Subcutaneous adipose tissue (tissue), 4 donors: ENCODE results near the gene CCR4. TPM values are rescaled to one million over a fixed set of nuclear protein-coding genes. Genes with fewer than 3 reads are reported as not detected.

ENCODE experiments used
- CTCF ChIP-seq: fragments of 450-650 bp; IDR thresholded peaks from one replicate; pipeline ENCODE4 v1.5.1; 2016; ENCODE audit warnings: low read depth, mild to moderate bottlenecking, control low read depth, antibody characterized with exemption, moderate library complexity
- total RNA-seq, 4 donors: library from RNA; depleted of rRNA; stranded (reverse); fragments of >200 nt; gene quantifications; one replicate each; pipeline ENCODE4 v1.1.0, GENCODE V29; 2016

CCR4 gene
- 1 to 10 TPM in 2 of 4 donors, under 1 TPM in 1, not detected in 1; 0.44 to 2.3 (median 1.0) TPM for total RNA-seq

DNA sequence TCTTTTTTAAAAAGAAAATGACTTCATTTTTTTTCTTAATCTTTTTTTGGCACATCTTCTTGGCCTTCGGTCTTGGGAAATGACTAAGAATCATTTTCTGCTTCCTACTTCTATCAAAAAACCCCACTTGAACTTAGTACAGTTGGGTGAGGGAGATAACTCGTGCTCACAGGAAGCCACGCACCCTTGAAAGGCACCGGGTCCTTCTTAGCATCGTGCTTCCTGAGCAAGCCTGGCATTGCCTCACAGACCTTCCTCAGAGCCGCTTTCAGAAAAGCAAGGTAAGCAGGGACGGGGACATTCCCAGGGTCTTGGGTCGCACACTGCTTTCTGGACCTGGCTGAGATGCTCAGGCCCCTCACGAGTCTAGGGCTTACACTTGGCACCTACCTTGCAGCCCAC, at the start of gene CCR4:
Gene CCR4 (plus strand): TSS at position 235 of the 402 bp plus-strand sequence. CDS start 1,779 bp downstream, outside the sequence.
- no peak for TF ChIP-seq CTCF

DNA sequence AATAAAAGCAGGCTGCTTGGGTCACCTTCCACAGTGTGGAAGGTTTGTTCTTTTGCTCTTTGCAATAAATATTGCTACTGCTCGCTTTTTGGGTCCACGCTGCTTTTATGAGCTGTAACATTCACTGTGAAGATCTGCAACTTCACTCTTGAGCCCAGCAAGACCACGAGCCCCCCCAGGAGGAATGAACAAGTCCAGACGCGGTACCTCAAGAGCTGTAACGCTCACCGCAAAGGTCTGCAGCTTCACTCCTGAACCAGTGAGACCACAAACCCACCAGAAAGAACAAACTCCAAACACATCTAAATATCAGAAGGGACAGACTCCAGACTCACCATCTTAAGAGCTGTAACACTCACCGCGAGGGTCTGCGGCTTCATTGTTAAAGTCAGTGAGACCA, 47.5 kb upstream of the CCR4 start:
- no peak for TF ChIP-seq CTCF

DNA sequence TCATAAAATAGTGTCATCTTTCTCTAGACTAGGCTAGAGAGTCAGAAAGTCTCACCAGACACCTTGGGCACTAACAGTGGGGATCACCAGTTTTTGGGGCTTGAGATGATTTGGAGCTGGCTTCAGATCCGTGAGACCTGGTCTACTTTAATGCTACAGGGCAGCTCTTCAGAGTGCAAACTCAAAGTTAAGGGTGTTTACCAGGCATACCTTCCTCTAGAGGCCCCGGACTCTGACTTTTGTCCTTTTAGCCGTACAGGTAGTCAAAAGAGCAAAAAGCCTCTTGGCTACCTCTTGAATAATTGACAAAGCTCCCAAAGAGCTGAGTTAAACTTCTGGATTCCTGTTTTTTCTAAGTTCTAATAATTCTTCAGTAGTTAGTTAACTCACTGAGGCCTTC, 41.4 kb upstream of the CCR4 start:
- TF ChIP-seq CTCF: no peak

DNA sequence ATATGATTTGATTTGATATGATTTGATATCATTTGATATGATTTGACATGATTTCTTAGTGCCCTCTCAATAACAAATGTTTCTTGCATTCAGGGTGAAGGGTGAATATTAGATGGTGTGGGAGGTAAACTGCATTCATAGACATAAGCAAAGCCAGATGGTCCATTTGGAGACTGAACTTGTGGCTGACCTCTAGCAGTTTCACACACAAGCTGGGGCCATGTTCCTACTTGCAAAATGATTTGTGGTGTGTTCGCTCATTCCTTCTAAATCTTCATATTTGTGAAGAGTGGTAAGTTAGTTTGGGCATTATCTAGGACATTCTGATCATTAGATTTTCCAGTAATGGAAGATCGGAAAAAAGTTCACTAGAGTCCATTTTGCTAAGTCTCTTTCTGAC, 40.5 kb upstream of the CCR4 start:
- no peak for TF ChIP-seq CTCF

DNA sequence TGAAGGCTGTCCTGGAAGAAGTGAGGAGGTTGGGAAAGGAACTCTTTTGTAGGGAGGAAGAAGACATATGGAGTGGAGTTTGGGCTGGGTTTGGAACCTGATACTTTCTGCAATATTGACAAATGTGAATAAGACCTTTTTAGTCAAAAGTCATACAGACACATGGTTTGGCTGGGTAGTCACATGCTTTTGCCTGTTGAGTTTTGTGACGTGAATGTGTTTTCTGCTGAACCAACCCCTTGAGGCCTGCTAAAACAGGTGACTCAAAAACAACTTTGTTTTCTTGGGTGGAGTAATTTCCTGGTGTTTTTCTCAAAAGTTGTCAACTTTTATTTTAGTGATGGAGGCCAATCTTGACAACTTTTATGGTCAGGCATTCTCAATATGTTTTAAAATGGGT, 39.4 kb upstream of the CCR4 start:
- no peak for TF ChIP-seq CTCF

GRCh38 chr3:32913790-32914446, 37.5 kb upstream of the CCR4 start:
- no peak for TF ChIP-seq CTCF

- no peak for TF ChIP-seq CTCF
Measured at GRCh38 chr3:32919920-32920319, 31.5 kb upstream of the CCR4 start.
